ENCODE results near the gene CLDN1. TPM values are rescaled to one million over a fixed set of nuclear protein-coding genes. Genes with fewer than 3 reads are reported as not detected.

CLDN1 gene
- total and polyA plus RNA-seq, 2 of the 13 experiments (the other 11 are each of a cell fraction or from before 2014, with no cell fraction given), result 42.7 to 51.6 TPM

DNA sequence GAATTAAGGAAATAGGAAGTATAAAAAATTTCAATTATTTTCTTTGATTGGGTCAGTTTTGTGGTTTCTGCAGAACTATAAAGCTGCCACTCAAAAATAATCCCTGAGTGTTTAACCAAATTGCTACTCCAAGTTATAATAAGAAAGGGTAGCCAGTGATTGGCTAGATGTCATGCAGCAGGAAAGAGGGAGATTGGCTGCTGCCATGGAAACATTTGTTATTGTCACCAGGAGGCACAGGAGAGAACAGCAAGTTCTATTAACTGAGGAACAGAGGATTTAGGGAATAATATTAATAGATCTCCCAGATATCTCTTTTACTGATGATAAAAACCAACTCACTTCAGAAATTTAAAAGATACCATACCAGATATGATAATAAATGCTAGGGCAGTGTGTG is 42.6 kb downstream of the CLDN1 start:
- BruUV-seq (replicated peaks), result no TSS peak
- in situ Hi-C loops (cut with HindIII; ENCODE audit: extremely low pct_ligation_motif_present, low pct_unique_long_range_greater_than_20kb) (no loop called here), intact Hi-C loops (cut with micrococcal nuclease; ENCODE audit: unreplicated experiment) (loop anchor here (2.0 to 10.0 kb wide), 2 partner anchors 39 to 315 kb away; no protein-coding TSS in a partner anchor)
- H3K4me3 ChIP-seq (replicated peaks in 1 of 3; ENCODE audit: insufficient read depth in 1 of 3, low read depth in 2 of 3, low read length in 3 of 3), result no peak overlapping the region
- H3K4me2 ChIP-seq (ENCODE audit: low read depth, low read length), result no peak overlapping the region
- ChIA-PET CTCF (ENCODE audit: low intra/inter-chr PET ratio, low total read pairs) (no interaction called here), POLR2A (interaction anchor here (1.6 kb wide), 1 partner anchor 43 kb away, joined by 4 read pairs; the partner anchor contains the start of gene CLDN1)
- DNase-seq (ENCODE audit: low spot score) (no peak), ATAC-seq (no peak), FAIRE-seq (no peak)
- no peaks in the 10 kb centered on the region for H3K79me2 ChIP-seq (ENCODE audit: insufficient read depth, low read length)
- H4K20me1 ChIP-seq (ENCODE audit: insufficient read depth, low read length), result no peaks in the 10 kb centered on the region
- H3K9me3 ChIP-seq (ENCODE audit: low read length), result no peaks in the 10 kb centered on the region
- no peaks in the 10 kb centered on the region; a peak in 1 of 5 replicates for H3K27me3 ChIP-seq (ENCODE audit: control insufficient read depth in 1 of 2, insufficient read depth in 2 of 2, low read length in 2 of 2)
- no peaks in the 10 kb centered on the region for H3K36me3 ChIP-seq (replicated peaks in 1 of 2; ENCODE audit: control insufficient read depth in 1 of 2, insufficient read depth in 2 of 2, low read length in 2 of 2)
- H3K4me1 ChIP-seq (ENCODE audit: insufficient read depth, low read length), result peaks cover 17% of the 10 kb centered on the region
- TF ChIP-seq CBX1 (IDR thresholded peaks at IDR 0.05; ENCODE audit: low read depth) (no peak), RCOR2 (CRISPR knock-in tag; IDR thresholded peaks at IDR 0.05) (no peak), MAZ (IDR thresholded peaks at IDR 0.05; ENCODE audit: borderline replicate concordance, low read depth, low read length) (no peak), MAZ (CRISPR knock-in tag; IDR thresholded peaks at IDR 0.05; ENCODE audit: low read depth) (no peak)
- no peak overlapping the region for H2AFZ ChIP-seq (ENCODE audit: low read length)
- no peak overlapping the region for H3K9ac ChIP-seq (ENCODE audit: insufficient read depth, low read depth, low read length)
- H3K27ac ChIP-seq (ENCODE audit: extremely low read length, insufficient read depth, low read length), result no peak overlapping the region

DNA sequence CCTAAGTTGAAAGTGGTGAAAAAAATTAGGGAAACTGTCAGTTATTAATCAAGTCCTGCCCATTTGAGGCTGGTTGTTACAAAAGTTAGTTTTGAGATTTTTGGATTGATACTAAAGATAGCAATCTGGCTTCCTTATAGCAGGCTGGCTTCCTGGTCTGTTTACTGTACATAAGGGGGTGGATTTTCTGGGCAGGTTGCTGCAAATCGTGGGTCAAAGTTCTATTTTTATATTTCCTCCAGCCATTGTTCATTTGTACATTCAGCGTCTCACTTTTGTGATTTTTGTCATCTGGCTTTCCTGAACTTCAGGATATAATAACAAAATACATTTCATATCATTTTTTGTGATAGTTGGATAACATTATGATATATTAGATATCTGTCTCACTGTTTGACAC is 49.5 kb downstream of the CLDN1 start:
- WGBS (ENCODE audit: low lambda C conversion rate), result 4% methylated on average over 2 of the region's 2 CpGs
- Histone ChIP-seq H3K9me3 (ENCODE audit: low read length) (no peaks in the 10 kb centered on the region), H3K36me3 (replicated peaks in 1 of 2; ENCODE audit: control insufficient read depth in 1 of 2, insufficient read depth in 2 of 2, low read length in 2 of 2) (no peaks in the 10 kb centered on the region), H3K4me2 (ENCODE audit: low read depth, low read length) (no peak overlapping the region), H3K4me1 (ENCODE audit: insufficient read depth, low read length) (peaks cover 12% of the 10 kb centered on the region), H3K79me2 (ENCODE audit: insufficient read depth, low read length) (no peaks in the 10 kb centered on the region), H3K9ac (ENCODE audit: insufficient read depth, low read depth, low read length) (no peak overlapping the region), H3K27ac (ENCODE audit: extremely low read length, insufficient read depth, low read length) (no peak overlapping the region), H2AFZ (ENCODE audit: low read length) (no peak overlapping the region), H3K27me3 (ENCODE audit: control insufficient read depth in 1 of 2, insufficient read depth in 2 of 2, low read length in 2 of 2) (no peaks in the 10 kb centered on the region; a peak in 1 of 5 replicates), H4K20me1 (ENCODE audit: insufficient read depth, low read length) (no peaks in the 10 kb centered on the region), H3K4me3 (replicated peaks in 1 of 3; ENCODE audit: insufficient read depth in 1 of 3, low read depth in 2 of 3, low read length in 3 of 3) (no peak overlapping the region)
- in situ Hi-C loops (cut with HindIII; ENCODE audit: extremely low pct_ligation_motif_present, low pct_unique_long_range_greater_than_20kb) (no loop called here), intact Hi-C loops (cut with micrococcal nuclease; ENCODE audit: unreplicated experiment) (no loop called here)
- FAIRE-seq, result no peak
- DNase-seq (ENCODE audit: low spot score), result no peak
- ChIA-PET POLR2A (no interaction called here), CTCF (ENCODE audit: low intra/inter-chr PET ratio, low total read pairs) (no interaction called here)
- TF ChIP-seq HNF4A (CRISPR knock-in tag; IDR thresholded peaks at IDR 0.05) (0 out of 2 replicates have a peak, but pooled peaks have one; percentile 6), ELF3 (CRISPR knock-in tag; IDR thresholded peaks at IDR 0.05) (0 out of 2 replicates have a peak, but pooled peaks have one; percentile 21), ZNF329 (CRISPR knock-in tag; IDR thresholded peaks at IDR 0.05; ENCODE audit: low read depth) (no peak), FOXP1 (IDR thresholded peaks at IDR 0.05) (no peak), FOXP1 (CRISPR knock-in tag; IDR thresholded peaks at IDR 0.05) (0 out of 2 replicates have a peak, but pooled peaks have one; percentile 17)
- TF ChIP-seq, protein P1, sequence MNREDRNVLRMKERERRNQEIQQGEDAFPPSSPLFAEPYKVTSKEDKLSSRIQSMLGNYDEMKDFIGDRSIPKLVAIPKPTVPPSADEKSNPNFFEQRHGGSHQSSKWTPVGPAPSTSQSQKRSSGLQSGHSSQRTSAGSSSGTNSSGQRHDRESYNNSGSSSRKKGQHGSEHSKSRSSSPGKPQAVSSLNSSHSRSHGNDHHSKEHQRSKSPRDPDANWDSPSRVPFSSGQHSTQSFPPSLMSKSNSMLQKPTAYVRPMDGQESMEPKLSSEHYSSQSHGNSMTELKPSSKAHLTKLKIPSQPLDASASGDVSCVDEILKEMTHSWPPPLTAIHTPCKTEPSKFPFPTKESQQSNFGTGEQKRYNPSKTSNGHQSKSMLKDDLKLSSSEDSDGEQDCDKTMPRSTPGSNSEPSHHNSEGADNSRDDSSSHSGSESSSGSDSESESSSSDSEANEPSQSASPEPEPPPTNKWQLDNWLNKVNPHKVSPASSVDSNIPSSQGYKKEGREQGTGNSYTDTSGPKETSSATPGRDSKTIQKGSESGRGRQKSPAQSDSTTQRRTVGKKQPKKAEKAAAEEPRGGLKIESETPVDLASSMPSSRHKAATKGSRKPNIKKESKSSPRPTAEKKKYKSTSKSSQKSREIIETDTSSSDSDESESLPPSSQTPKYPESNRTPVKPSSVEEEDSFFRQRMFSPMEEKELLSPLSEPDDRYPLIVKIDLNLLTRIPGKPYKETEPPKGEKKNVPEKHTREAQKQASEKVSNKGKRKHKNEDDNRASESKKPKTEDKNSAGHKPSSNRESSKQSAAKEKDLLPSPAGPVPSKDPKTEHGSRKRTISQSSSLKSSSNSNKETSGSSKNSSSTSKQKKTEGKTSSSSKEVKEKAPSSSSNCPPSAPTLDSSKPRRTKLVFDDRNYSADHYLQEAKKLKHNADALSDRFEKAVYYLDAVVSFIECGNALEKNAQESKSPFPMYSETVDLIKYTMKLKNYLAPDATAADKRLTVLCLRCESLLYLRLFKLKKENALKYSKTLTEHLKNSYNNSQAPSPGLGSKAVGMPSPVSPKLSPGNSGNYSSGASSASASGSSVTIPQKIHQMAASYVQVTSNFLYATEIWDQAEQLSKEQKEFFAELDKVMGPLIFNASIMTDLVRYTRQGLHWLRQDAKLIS (CRISPR knock-in tag; IDR thresholded peaks at IDR 0.05), result no peak
- TF ChIP-seq, protein P2, sequence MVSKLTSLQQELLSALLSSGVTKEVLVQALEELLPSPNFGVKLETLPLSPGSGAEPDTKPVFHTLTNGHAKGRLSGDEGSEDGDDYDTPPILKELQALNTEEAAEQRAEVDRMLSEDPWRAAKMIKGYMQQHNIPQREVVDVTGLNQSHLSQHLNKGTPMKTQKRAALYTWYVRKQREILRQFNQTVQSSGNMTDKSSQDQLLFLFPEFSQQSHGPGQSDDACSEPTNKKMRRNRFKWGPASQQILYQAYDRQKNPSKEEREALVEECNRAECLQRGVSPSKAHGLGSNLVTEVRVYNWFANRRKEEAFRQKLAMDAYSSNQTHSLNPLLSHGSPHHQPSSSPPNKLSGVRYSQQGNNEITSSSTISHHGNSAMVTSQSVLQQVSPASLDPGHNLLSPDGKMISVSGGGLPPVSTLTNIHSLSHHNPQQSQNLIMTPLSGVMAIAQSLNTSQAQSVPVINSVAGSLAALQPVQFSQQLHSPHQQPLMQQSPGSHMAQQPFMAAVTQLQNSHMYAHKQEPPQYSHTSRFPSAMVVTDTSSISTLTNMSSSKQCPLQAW (CRISPR knock-in tag; IDR thresholded peaks at IDR 0.05), result no peak
- no peak for ATAC-seq
- no TSS peak for BruUV-seq (replicated peaks)
